AG10803 (cell line): ENCODE data around the gene AMN.
"Not testable (repeated sequence)": the region's sequence is repeated elsewhere in the genome, so short reads cannot be mapped to it uniquely, and the experiment has no call there.

Experiments used
- DNase-seq: peaks from one replicate; pipeline ENCODE4 v3.0.0; 2010; ENCODE audit warnings: low read depth
- H3K4me3 ChIP-seq: 2 replicates; pipeline ENCODE4 v1.5.1; 2011; ENCODE audit warnings: mild to moderate bottlenecking, low read length, control low read depth
- TF ChIP-seq, protein P1 (sequence below): conservative IDR thresholded peaks from 2 replicates; pipeline ENCODE4 v1.5.1; 2011; ENCODE audit warnings: mild to moderate bottlenecking, low read length, control low read depth, inconsistent platforms

The AMN gene

DNA sequence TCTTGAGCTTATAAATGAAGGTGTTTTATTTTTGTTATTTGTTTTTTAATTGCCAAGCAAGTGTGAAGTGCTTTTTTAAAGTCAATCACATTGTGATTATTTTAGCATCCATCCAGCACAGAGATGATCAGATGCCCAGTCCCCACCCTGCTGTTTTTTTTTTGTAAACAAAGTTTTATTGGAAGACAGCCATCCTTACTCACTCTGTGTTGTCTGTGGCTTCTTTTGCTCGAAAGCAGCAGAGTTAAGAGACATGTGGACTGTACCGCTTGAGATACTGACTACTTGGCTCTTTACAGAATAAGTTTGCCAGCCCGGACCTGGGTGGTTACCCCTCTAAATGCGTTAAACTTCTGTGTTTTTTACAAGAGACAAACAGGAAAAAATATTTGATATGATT is 30.9 kb upstream of the AMN start:
- no peak overlapping the region for H3K4me3 ChIP-seq
- peak; percentile 62 for DNase-seq
- TF ChIP-seq, protein P1, sequence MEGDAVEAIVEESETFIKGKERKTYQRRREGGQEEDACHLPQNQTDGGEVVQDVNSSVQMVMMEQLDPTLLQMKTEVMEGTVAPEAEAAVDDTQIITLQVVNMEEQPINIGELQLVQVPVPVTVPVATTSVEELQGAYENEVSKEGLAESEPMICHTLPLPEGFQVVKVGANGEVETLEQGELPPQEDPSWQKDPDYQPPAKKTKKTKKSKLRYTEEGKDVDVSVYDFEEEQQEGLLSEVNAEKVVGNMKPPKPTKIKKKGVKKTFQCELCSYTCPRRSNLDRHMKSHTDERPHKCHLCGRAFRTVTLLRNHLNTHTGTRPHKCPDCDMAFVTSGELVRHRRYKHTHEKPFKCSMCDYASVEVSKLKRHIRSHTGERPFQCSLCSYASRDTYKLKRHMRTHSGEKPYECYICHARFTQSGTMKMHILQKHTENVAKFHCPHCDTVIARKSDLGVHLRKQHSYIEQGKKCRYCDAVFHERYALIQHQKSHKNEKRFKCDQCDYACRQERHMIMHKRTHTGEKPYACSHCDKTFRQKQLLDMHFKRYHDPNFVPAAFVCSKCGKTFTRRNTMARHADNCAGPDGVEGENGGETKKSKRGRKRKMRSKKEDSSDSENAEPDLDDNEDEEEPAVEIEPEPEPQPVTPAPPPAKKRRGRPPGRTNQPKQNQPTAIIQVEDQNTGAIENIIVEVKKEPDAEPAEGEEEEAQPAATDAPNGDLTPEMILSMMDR, result no peak

DNA sequence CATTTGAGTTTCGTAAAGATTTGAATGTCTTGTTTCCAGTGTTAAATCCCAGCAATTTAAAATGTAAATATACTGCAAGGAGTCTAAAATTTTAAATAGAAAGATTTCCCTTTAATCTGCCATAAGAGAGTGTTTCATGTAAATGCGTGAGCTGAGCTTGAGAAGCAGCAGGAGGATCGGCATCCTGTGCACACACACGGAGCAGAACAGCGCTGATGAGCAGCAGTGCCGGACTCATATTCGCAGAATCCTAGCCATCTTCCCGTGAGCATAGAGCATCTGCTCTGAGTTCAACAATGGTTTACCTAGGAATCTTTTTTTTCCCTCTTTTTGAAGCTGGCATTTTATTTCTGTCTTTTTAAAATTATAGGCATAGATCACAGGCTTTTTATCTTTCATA is 29.8 kb upstream of the AMN start:
- no peak overlapping the region for H3K4me3 ChIP-seq
- TF ChIP-seq, protein P1, result no peak
- no peak for DNase-seq

DNA sequence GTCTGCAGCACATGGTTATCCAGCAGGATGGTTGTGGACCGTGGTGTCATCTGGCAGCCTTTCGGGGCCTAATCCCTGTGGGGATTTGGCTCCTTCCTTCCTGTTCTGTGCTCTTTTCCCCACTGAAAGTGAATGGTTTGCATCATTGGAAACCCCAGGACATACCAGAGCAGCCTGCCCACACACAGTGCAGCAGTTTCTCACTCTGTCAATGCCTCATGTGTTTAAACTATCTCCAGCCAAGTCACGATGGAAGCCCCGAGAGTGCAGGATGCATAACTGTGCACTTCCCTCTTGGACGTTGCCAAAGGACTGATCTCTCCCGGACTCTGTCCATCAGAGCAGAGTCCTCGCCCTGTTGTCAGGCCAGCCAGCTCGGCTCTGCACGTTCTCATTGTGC is 29.0 kb upstream of the AMN start:
- DNase-seq, result peak; percentile 98
- TF ChIP-seq, protein P1, result no peak
- no peak overlapping the region for H3K4me3 ChIP-seq

DNA sequence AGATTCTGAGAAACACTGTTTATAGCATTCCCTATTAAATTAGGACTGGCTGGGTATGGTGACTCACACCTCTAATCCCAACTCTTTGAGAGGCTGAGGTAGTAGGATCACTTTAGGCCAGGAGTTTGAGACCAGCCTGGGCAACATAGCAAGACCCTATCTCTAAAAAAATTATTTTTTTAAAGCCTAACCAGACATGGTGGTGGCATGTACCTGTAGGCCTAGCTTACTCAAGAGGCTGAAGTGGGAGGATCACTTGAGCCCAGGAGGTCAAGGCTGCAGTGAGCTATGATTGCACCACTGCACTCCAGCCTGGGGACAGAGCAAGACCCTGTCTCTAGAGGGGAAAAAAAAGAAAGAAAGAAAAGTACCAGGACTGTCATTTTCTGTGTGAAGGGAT is 25.7 kb upstream of the AMN start:
- H3K4me3 ChIP-seq, DNase-seq: not testable (repeated sequence)

DNA sequence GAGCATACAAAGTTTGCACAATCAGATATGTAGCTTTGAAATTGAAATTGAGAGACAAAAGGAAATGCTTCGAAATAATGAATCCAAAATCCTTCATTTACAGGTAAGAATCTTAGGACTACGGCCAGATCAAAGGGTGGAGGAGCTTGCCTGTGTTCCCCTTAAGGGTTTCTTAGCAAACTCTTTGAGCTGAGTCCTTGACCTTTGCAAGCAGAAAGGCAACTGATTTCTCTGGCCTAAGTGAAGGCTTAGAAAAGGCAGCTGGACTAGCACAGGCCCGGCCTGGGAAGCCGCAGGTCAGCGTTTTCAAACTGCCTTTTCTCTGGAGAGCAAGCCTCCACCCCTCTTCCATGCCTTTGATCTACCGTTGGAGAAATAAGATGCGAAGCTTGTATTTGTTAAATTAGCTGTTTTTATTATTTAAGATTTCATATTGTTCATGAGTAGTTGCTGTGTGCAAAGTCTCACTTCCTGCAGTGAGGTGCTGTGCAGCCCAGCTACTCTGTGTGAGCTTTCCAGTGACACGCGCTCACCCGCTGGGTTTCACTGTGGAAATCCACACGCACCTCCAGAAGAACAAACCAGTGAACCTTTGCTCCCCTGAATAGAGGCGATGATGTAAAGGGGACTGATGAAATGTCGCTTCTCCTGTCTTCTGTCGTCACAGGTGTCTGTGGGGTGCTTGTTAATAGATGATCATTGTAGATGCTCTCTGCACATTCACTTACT is 25.0 kb upstream of the AMN start:
- H3K4me3 ChIP-seq, result no peak overlapping the region
- TF ChIP-seq, protein P1, result no peak
- no peak for DNase-seq

DNA sequence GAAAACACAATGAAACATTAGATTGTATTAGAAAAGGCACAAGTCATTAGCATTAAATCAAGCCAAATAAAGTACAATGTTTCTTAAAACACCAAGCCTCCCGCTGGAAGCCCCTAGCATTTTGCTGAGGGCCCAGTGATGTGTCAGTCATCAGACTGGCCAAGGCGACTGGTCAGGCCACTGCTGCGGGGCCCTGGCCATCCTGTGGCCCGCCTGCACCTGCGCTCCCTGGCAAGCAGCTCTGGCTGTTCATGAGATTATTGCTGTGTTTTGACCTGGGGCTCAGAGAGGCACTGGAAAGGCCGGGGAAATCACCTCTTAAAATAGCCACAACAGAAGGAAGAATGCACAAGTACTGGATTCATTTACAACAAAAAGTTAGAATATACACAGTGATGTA is 24.2 kb upstream of the AMN start:
- H3K4me3 ChIP-seq, result no peak overlapping the region
- no peak for DNase-seq
- TF ChIP-seq, protein P1, result no peak

DNA sequence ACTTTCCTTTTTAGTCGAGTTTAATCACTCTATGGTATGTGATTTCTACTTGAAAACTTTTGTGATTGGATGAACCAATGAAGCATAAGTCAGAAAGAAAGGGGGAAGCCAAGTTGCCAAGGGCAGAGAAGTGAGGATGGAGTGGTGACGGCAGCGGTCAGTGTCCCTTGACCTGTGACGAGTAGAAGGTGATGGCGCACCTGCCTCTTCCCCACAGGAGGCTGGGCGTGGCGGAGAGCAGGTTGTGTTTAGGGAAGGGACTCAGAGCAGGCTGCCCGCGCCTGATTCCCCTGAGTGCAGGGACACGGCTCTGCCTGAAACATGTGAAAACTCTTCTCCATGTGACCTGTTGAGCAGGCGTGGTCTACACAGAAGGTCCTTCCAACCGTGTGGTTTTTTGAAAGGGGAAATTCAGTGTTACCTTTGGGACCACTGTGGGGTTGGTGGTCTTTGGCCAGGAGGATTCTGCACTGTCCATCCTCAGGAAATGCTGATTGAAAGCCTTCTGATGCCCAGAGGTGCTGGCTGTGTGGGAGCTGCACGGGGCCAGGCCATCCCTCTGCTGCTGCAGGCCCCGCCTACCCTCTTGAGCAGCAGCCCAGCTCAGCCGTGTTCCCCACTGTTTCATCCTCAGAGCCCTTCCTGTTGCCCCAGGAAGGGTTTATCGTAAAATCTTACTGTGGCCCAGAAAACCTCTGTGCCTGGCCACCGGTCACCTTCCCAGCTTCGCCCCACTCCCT is 23.5 kb upstream of the AMN start:
- no peak overlapping the region for H3K4me3 ChIP-seq
- TF ChIP-seq, protein P1, result no peak
- DNase-seq, result no peak
